Activated CD4-positive, alpha-beta T cell treated with anti-CD3 and anti-CD28 coated beads for 24 hours (primary cell): Measurements from ENCODE around the gene AGPAT3.

ENCODE experiments used
- DNase-seq, 2 donors: peaks; one replicate each; pipeline ENCODE4 v3.0.0-alpha.2; 2020; ENCODE audit warnings: low read depth in 2 of 2

The AGPAT3 gene

DNA sequence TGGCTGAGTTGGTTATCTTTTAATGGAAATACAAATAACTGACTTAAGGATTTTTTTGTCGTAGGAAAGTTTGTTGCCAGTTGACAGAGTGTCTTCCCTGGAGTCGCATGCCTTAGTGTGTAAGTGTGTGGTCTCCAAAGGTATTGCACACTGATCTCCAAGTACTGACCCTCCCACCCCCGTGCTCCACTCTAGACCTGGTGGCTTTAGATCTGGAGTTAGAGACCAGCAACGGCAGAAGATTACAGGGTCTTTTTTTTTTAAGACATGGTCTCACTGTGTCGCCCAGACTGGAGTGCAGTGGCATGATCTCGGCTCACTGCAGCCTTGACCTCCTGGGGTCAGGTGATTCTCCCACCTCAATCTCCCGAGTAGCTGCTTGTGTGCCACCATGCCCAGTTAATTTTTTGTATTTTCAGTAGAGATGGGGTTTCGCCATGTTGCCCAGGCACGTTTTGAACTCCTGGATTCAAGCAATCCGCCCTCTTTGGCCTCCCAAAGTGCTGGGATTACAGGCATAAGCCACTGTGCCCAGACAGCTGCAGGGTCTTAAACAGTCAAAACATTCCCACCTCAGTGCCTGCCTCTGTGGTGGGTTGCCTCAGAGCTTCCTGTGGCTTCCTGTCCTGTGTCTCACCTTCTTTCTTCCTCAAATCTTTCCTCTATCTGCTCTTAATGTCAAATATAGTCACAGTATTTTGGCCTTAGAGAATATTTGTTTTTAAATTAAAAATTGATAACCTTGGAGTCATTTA is 154.0 kb downstream of the AGPAT3 start:
- no peak for DNase-seq

- DNase-seq = no peak
Observed at GRCh38 chr21:44019568-44019958, 154.5 kb downstream of the AGPAT3 start.

GRCh38 chr21:44020551-44020950 is 155.5 kb downstream of the AGPAT3 start:
- no peak for DNase-seq

DNA sequence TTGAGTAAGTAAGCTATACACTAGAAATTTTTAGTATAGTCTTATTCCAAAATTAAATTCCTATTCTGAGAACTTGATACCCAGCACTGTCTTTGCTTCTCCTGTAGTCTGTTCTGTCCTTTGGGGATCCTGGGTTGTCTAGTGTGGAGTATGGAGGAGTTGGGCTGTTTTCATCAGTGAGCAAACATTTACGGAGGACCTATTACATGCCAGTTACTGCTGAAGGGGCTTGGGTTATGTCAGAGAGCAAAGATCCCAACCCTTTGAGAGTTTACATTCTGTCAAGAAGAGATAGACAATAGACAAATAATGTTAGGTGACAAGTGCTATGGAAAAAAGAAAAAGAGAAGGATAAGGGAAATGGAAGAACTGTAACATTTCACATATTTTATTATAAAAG is 156.0 kb downstream of the AGPAT3 start:
- no peak for DNase-seq

GRCh38 chr21:44024257-44024656 is 159.2 kb downstream of the AGPAT3 start:
- no peak for DNase-seq

- no peak for DNase-seq
Observed at GRCh38 chr21:44024887-44025353, 159.9 kb downstream of the AGPAT3 start.

DNA sequence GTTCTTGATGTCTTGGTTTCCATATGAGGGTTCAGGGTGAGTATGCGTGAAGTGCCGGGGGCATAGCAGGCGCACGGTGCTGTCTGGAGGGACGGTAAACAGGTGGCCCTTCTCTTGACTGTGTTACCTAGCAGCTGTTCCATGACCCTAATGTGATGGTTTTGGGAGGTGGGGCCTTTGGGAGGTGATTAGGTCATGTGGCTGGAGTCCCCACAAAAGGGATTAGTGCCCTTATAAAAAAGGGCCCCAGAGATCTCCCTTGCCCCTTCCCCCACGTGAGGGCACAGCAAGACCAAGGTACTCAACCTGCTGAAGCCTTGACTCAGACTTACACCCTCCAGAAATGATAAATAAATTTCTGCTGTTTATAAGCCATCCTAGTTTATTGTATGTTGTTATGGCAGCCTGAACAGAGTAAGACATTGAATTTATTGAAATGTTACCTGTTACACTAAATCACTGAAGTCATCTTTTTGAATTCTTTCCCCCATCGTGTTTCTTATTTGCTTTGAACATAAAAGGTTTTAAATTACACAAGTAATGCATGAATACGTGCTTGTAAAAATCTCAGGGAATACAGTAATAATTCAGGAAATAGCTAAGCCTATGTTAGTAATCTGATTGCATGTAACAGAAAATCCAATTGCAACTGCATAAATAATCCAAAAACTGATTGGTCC is 162.7 kb downstream of the AGPAT3 start:
- DNase-seq = no peak

GRCh38 chr21:44028287-44028659 is 163.2 kb downstream of the AGPAT3 start:
- no peak for DNase-seq

GRCh38 chr21:44029460-44030087 is 164.6 kb downstream of the AGPAT3 start:
- no peak for DNase-seq

DNA sequence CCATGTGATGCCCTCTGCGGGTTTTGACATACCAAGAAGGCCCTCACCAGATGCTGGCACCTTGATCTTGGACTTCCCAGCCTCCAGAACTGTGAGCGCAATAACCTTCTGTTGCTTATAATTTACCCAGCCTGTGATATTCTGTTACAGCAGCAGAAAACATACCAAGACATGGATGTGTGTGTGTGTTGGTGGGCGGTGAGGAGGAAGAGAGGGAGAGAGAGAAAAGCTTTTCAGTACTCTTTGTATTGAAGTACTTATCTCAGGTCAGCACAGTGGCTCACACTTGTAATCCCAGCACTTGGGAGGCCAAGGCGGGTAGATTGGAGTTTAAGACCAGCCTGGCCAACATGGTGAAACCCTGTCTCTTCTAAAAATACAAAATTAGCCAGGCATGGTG is 170.2 kb downstream of the AGPAT3 start:
- DNase-seq = no peak
